H1 (cell line): ENCODE results near the gene JTB. TPM values are rescaled to one million over a fixed set of nuclear protein-coding genes. Genes with fewer than 3 reads are reported as not detected.

ENCODE experiments used
- ASH2L ChIP-seq: fragments of 200-600, 300-600 bp; sonication (generic); IDR thresholded peaks from one replicate; pipeline ENCODE4 v1.7.1; 2017; ENCODE audit warnings: low read length
- CBX5 ChIP-seq: fragments of 300-800, 300-1000 bp; sonication (generic); IDR thresholded peaks from 2 replicates; pipeline ENCODE4 v1.7.1; 2016; ENCODE audit warnings: antibody characterized with exemption, low read length, low read depth
- CBX8 ChIP-seq: fragments of 300-800, 300-1000 bp; sonication (generic); IDR thresholded peaks from 2 replicates; pipeline ENCODE4 v1.7.1; 2016; ENCODE audit warnings: low read depth, low read length, borderline replicate concordance
- CHD1 ChIP-seq: IDR thresholded peaks from 2 replicates; pipeline ENCODE4 v1.6.1; 2012; ENCODE audit warnings: low read depth, low read length, improper control_type of control experiment
- CHD2 ChIP-seq: IDR thresholded peaks from 2 replicates; pipeline ENCODE4 v1.6.1; 2012; ENCODE audit warnings: low read length, improper control_type of control experiment
- CREB1 ChIP-seq: IDR thresholded peaks from 2 replicates; pipeline ENCODE4 v1.6.1; 2012; ENCODE audit warnings: inconsistent platforms
- EP300 ChIP-seq, 2 experiments: IDR thresholded peaks; 1 replicate in 1 of 2; 2 replicates in 1 of 2; pipeline ENCODE4 v1.6.1; 2011 to 2012; ENCODE audit warnings: low read depth in 2 of 2, low read length in 2 of 2, mild to moderate bottlenecking in 2 of 2, borderline replicate concordance in 1 of 2, inconsistent platforms in 1 of 2, moderate library complexity in 1 of 2
- GABPA ChIP-seq: IDR thresholded peaks from 2 replicates; pipeline ENCODE4 v1.6.1; 2011; ENCODE audit warnings: mild to moderate bottlenecking, low read length, moderate library complexity, borderline replicate concordance; ENCODE audit not compliant: insufficient read depth
- KDM1A ChIP-seq: fragments of 200-600, 300-600 bp; sonication (generic); IDR thresholded peaks from 2 replicates; pipeline ENCODE4 v1.7.1; 2016; ENCODE audit warnings: mild to moderate bottlenecking, low read length, borderline replicate concordance
- KDM4A ChIP-seq: IDR thresholded peaks from one replicate; pipeline ENCODE4 v1.7.1; 2012; ENCODE audit warnings: low read depth, mild to moderate bottlenecking, moderate library complexity, low read length, inconsistent platforms; ENCODE audit not compliant: severe bottlenecking
- PHF8 ChIP-seq: fragments of 200-600 bp; sonication (generic); conservative IDR thresholded peaks from 2 replicates; pipeline ENCODE4 v1.7.1; 2012; ENCODE audit warnings: low read depth, mild to moderate bottlenecking, inconsistent platforms, low read length, moderate library complexity
- POLR2A ChIP-seq, 2 experiments: IDR thresholded peaks; 1 replicate in 1 of 2; 2 replicates in 1 of 2; pipeline ENCODE4 v1.6.1; 2011; ENCODE audit warnings: low read depth in 2 of 2, low read length in 2 of 2, mild to moderate bottlenecking in 2 of 2; ENCODE audit errors: control extremely low read depth in 1 of 2
- POLR2AphosphoS5 ChIP-seq: IDR thresholded peaks from 2 replicates; pipeline ENCODE4 v1.6.1; 2011; ENCODE audit warnings: low read depth, low read length
- RAD21 ChIP-seq, 2 experiments: IDR thresholded peaks in 1 of 2; conservative IDR thresholded peaks in 1 of 2; 2 replicates each; pipeline ENCODE4 v1.6.1; 2011; ENCODE audit warnings: low read depth in 2 of 2, low read length in 2 of 2, improper control_type of control experiment in 1 of 2, inconsistent platforms in 1 of 2, mild to moderate bottlenecking in 1 of 2, moderate library complexity in 1 of 2
- RBBP5 ChIP-seq: IDR thresholded peaks from 2 replicates; pipeline ENCODE4 v1.7.1; 2012; ENCODE audit warnings: low read depth, mild to moderate bottlenecking, inconsistent platforms, low read length, moderate library complexity, borderline replicate concordance
- RXRA ChIP-seq: IDR thresholded peaks from 2 replicates; pipeline ENCODE4 v1.6.1; 2011; ENCODE audit warnings: low read depth, mild to moderate bottlenecking, low read length, moderate library complexity; ENCODE audit not compliant: insufficient read depth
- SAP30 ChIP-seq: fragments of 300-600 bp; sonication (generic); IDR thresholded peaks from 2 replicates; pipeline ENCODE4 v1.7.1; 2012; ENCODE audit warnings: low read length, moderate library complexity, mild to moderate bottlenecking, inconsistent platforms; ENCODE audit not compliant: insufficient read depth, insufficient replicate concordance
- SIN3A ChIP-seq, 2 experiments: IDR thresholded peaks in 1 of 2; conservative IDR thresholded peaks in 1 of 2; 2 replicates each; pipeline ENCODE4 v1.6.1; 2011 to 2012; ENCODE audit warnings: low read length in 2 of 2, improper control_type of control experiment in 1 of 2, low read depth in 1 of 2, mild to moderate bottlenecking in 1 of 2
- SP2 ChIP-seq: IDR thresholded peaks from 2 replicates; pipeline ENCODE4 v1.6.1; 2012; ENCODE audit warnings: mild to moderate bottlenecking, low read length, inconsistent platforms
- TBP ChIP-seq: IDR thresholded peaks from 2 replicates; pipeline ENCODE4 v1.6.1; 2011; ENCODE audit warnings: low read depth, low read length, improper control_type of control experiment
- TCF12 ChIP-seq: IDR thresholded peaks from 2 replicates; pipeline ENCODE4 v1.6.1; 2011; ENCODE audit warnings: low read depth, mild to moderate bottlenecking, low read length
- polyA plus RNA-seq, 7 experiments: library from polyadenylated mRNA; depleted of rRNA in 3 of 7; stranded (reverse) in 5 of 7; unstranded in 2 of 7; fragments of >200 nt in 5 of 7; fragments of 200-250 nt in 2 of 7; gene quantifications; 1 replicate in 5 of 7; 2 replicates in 1 of 7; 4 replicates in 1 of 7; pipeline versions ENCODE4 v1.2.1 to v1.2.3, GENCODE V29; 2011 to 2013; ENCODE audit warnings: missing spikeins in 2 of 7, mixed read lengths in 2 of 7
- total RNA-seq: library from RNA; stranded (reverse); fragmentation: NEBNext Ultra II Directional; extraction: Animal tissue kit (Norgen Biotek cat#: 25700); gene quantifications from 2 replicates; pipeline ENCODE4 v1.2.1, GENCODE V29; 2021
- TF ChIP-seq, protein P1 (sequence below): IDR thresholded peaks from 2 replicates; pipeline ENCODE4 v1.6.1; 2012; ENCODE audit warnings: inconsistent platforms

JTB gene
- total and polyA plus RNA-seq, 2 of the 8 experiments (the other 6 are each of a cell fraction or from before 2014, with no cell fraction given): 91.1 to 122 TPM

DNA sequence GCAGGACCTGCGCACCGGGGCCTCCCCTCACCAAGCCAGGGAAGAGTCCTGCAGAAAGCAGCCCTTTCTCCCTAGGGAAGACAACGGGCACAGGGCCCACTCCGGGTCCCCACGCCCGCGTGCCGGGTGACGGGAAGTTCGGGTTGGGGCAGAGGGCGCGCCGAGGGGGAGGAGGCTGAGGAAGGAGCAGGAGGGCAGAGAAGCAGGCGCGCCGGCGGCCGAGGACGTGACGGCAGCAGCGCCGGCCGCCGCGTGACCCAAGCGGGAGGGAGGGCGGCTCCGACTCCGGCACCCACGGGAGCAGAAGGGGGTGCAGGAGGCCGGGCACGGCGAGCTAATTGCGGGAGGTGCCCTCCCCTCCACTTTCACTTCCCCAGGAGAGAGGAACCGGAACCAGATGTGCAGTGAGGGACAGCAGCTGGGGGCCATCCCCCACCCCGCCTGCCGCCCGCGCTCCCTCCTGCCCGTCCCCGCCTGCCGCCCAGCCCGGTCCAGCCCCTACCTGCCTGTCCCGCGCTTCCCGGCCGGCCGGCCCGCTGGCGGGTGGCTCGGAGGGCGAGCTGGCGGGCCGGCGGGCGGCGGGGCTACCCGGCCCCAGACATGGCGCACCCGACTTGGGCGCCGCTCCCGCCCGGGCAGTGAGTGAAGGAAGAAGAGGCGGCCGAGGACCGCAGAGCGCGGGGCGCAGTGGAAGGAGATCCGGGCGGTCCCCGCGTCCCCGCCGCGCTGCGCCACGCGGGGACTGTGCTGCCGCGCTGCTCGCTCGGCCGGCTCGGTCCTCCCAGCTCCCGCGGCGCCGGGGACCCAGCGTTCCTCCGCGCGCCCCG, 31.5 kb downstream of the JTB start (continued):
- no peak for TF ChIP-seq GABPA
- no peak for TF ChIP-seq CHD2
- peak; percentile 79 for TF ChIP-seq KDM4A
- no peak for TF ChIP-seq KDM1A
- TF ChIP-seq ASH2L: no peak
- TF ChIP-seq CBX8: no peak
- TF ChIP-seq TBP: no peak
- TF ChIP-seq SAP30: peak; percentile 5
- no peak for TF ChIP-seq CHD1
- peak in 1 of 2 experiments; percentile 63; a peak in 2 of 3 replicates for TF ChIP-seq POLR2A (IDR thresholded peaks at IDR 0.05; ENCODE audit: control extremely low read depth in 1 of 2, low read depth in 2 of 2, low read length in 2 of 2)
- no peak for TF ChIP-seq RXRA
- no peak for TF ChIP-seq EP300 (IDR thresholded peaks at IDR 0.05; ENCODE audit: borderline replicate concordance in 1 of 2, low read depth in 2 of 2, low read length in 2 of 2)
- no peak for TF ChIP-seq TCF12
- TF ChIP-seq SP2: no peak
- TF ChIP-seq, protein P1, sequence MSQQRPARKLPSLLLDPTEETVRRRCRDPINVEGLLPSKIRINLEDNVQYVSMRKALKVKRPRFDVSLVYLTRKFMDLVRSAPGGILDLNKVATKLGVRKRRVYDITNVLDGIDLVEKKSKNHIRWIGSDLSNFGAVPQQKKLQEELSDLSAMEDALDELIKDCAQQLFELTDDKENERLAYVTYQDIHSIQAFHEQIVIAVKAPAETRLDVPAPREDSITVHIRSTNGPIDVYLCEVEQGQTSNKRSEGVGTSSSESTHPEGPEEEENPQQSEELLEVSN: no peak
- peak in 1 of 2 experiments; percentile 15; a peak in 2 of 4 replicates for TF ChIP-seq SIN3A (conservative IDR thresholded peaks at IDR 0.05 in 1 of 2, IDR thresholded peaks at IDR 0.05 in 1 of 2; ENCODE audit: low read depth in 1 of 2, low read length in 2 of 2)
- TF ChIP-seq RAD21 (IDR thresholded peaks at IDR 0.05 in 1 of 2, conservative IDR thresholded peaks at IDR 0.05 in 1 of 2; ENCODE audit: low read depth in 2 of 2, low read length in 2 of 2): no peak
- TF ChIP-seq CREB1: peak; percentile 52; the same call in 1 of the 2 replicates
- TF ChIP-seq POLR2AphosphoS5: no peak
- TF ChIP-seq PHF8: peak; percentile 76
- no peak for TF ChIP-seq CBX5
- TF ChIP-seq RBBP5: peak; percentile 56; the same call in 1 of the 2 replicates
- TF ChIP-seq, all 59 proteins: peak for 9
